ENCODE data around the gene NFATC1.

NFATC1 gene

GRCh38 chr18:79544386-79544963 is 148.7 kb downstream of the NFATC1 start:
- no peaks in the 10 kb centered on the region for H3K36me3 Mint-ChIP-seq (ENCODE audit: low read depth)
- no peak overlapping the region for H3K27ac Mint-ChIP-seq
- H3K27me3 Mint-ChIP-seq: no peaks in the 10 kb centered on the region
- H3K4me1 Mint-ChIP-seq (ENCODE audit: low read depth): no peaks in the 10 kb centered on the region
- H3K4me3 Mint-ChIP-seq: no peak overlapping the region
- peaks cover 8% of the 10 kb centered on the region for H3K9me3 Mint-ChIP-seq

- no peaks in the 10 kb centered on the region for H3K36me3 Mint-ChIP-seq (ENCODE audit: low read depth)
- no peaks in the 10 kb centered on the region for H3K27me3 Mint-ChIP-seq
- H3K4me3 Mint-ChIP-seq: no peak overlapping the region
- H3K4me1 Mint-ChIP-seq (ENCODE audit: low read depth): no peaks in the 10 kb centered on the region
- H3K27ac Mint-ChIP-seq: no peak overlapping the region
- peaks cover 8% of the 10 kb centered on the region for H3K9me3 Mint-ChIP-seq
These were observed 149.5 kb downstream of the NFATC1 start for GRCh38 chr18:79545255-79545654.

GRCh38 chr18:79545736-79546171 is 150.0 kb downstream of the NFATC1 start:
- Mint-ChIP-seq H3K27ac (no peak overlapping the region), H3K36me3 (ENCODE audit: low read depth) (no peaks in the 10 kb centered on the region), H3K4me3 (no peak overlapping the region)

GRCh38 chr18:79546781-79547272 is 151.1 kb downstream of the NFATC1 start:
- H3K4me1 Mint-ChIP-seq (ENCODE audit: low read depth): no peaks in the 10 kb centered on the region
- H3K36me3 Mint-ChIP-seq (ENCODE audit: low read depth): no peaks in the 10 kb centered on the region
- peaks cover 8% of the 10 kb centered on the region for H3K9me3 Mint-ChIP-seq
- H3K27ac Mint-ChIP-seq: no peak overlapping the region
- H3K27me3 Mint-ChIP-seq: no peaks in the 10 kb centered on the region
- no peak overlapping the region for H3K4me3 Mint-ChIP-seq

More at GRCh38 chr18:79545736-79546171, 150.0 kb downstream of the NFATC1 start:
- Mint-ChIP-seq H3K9me3 (peaks cover 8% of the 10 kb centered on the region), H3K27me3 (no peaks in the 10 kb centered on the region), H3K4me1 (ENCODE audit: low read depth) (no peaks in the 10 kb centered on the region)

GRCh38 chr18:79547413-79548076 is 151.8 kb downstream of the NFATC1 start:
- Mint-ChIP-seq H3K9me3 (peaks cover 2% of the 10 kb centered on the region), H3K4me1 (ENCODE audit: low read depth) (no peaks in the 10 kb centered on the region), H3K27ac (no peak overlapping the region), H3K4me3 (no peak overlapping the region), H3K27me3 (no peaks in the 10 kb centered on the region), H3K36me3 (ENCODE audit: low read depth) (no peaks in the 10 kb centered on the region)

- no peaks in the 10 kb centered on the region for H3K4me1 Mint-ChIP-seq (ENCODE audit: low read depth)
- H3K27me3 Mint-ChIP-seq: no peaks in the 10 kb centered on the region
These were observed 152.3 kb downstream of the NFATC1 start for GRCh38 chr18:79548077-79548450.

GRCh38 chr18:79548621-79548985 is 152.9 kb downstream of the NFATC1 start:
- Mint-ChIP-seq H3K4me1 (ENCODE audit: low read depth) (no peaks in the 10 kb centered on the region), H3K9me3 (no peaks in the 10 kb centered on the region), H3K27ac (no peak overlapping the region), H3K4me3 (no peak overlapping the region), H3K36me3 (ENCODE audit: low read depth) (no peaks in the 10 kb centered on the region), H3K27me3 (no peaks in the 10 kb centered on the region)

More at GRCh38 chr18:79548077-79548450, 152.3 kb downstream of the NFATC1 start:
- Mint-ChIP-seq H3K27ac (no peak overlapping the region), H3K4me3 (no peak overlapping the region), H3K36me3 (ENCODE audit: low read depth) (no peaks in the 10 kb centered on the region), H3K9me3 (no peaks in the 10 kb centered on the region)

GRCh38 chr18:79548986-79549637 is 153.4 kb downstream of the NFATC1 start:
- Mint-ChIP-seq H3K27me3 (no peaks in the 10 kb centered on the region), H3K9me3 (no peaks in the 10 kb centered on the region), H3K4me1 (ENCODE audit: low read depth) (no peaks in the 10 kb centered on the region), H3K4me3 (no peak overlapping the region), H3K27ac (no peak overlapping the region), H3K36me3 (ENCODE audit: low read depth) (no peaks in the 10 kb centered on the region)

- no peak overlapping the region for H3K4me3 Mint-ChIP-seq
These were observed 153.9 kb downstream of the NFATC1 start for GRCh38 chr18:79549638-79550000.

GRCh38 chr18:79552140-79552631 is 156.5 kb downstream of the NFATC1 start:
- Mint-ChIP-seq H3K36me3 (ENCODE audit: low read depth) (no peaks in the 10 kb centered on the region), H3K4me1 (ENCODE audit: low read depth) (no peaks in the 10 kb centered on the region), H3K27me3 (no peaks in the 10 kb centered on the region), H3K27ac (no peak overlapping the region), H3K4me3 (no peak overlapping the region), H3K9me3 (no peaks in the 10 kb centered on the region)

More at GRCh38 chr18:79549638-79550000, 153.9 kb downstream of the NFATC1 start:
- Mint-ChIP-seq H3K27ac (no peak overlapping the region), H3K36me3 (ENCODE audit: low read depth) (no peaks in the 10 kb centered on the region), H3K4me1 (ENCODE audit: low read depth) (no peaks in the 10 kb centered on the region), H3K9me3 (no peaks in the 10 kb centered on the region), H3K27me3 (no peaks in the 10 kb centered on the region)

GRCh38 chr18:79552696-79553095 is 157.0 kb downstream of the NFATC1 start:
- Mint-ChIP-seq H3K27me3 (no peaks in the 10 kb centered on the region), H3K4me3 (no peak overlapping the region), H3K27ac (no peak overlapping the region), H3K4me1 (ENCODE audit: low read depth) (no peaks in the 10 kb centered on the region), H3K9me3 (no peaks in the 10 kb centered on the region), H3K36me3 (ENCODE audit: low read depth) (no peaks in the 10 kb centered on the region)

GRCh38 chr18:79553154-79553553 is 157.4 kb downstream of the NFATC1 start:
- no peak overlapping the region for H3K27ac Mint-ChIP-seq
- H3K4me1 Mint-ChIP-seq (ENCODE audit: low read depth): no peaks in the 10 kb centered on the region
- no peaks in the 10 kb centered on the region for H3K36me3 Mint-ChIP-seq (ENCODE audit: low read depth)
- H3K9me3 Mint-ChIP-seq: no peaks in the 10 kb centered on the region
- H3K27me3 Mint-ChIP-seq: no peaks in the 10 kb centered on the region
- no peak overlapping the region for H3K4me3 Mint-ChIP-seq

GRCh38 chr18:79553696-79554095 is 158.0 kb downstream of the NFATC1 start:
- Mint-ChIP-seq H3K27me3 (no peaks in the 10 kb centered on the region), H3K36me3 (ENCODE audit: low read depth) (no peaks in the 10 kb centered on the region), H3K4me3 (no peak overlapping the region), H3K4me1 (ENCODE audit: low read depth) (no peaks in the 10 kb centered on the region), H3K27ac (no peak overlapping the region), H3K9me3 (no peaks in the 10 kb centered on the region)

GRCh38 chr18:79554321-79554720 is 158.6 kb downstream of the NFATC1 start:
- no peak overlapping the region for H3K27ac Mint-ChIP-seq

GRCh38 chr18:79554945-79555645 is 159.4 kb downstream of the NFATC1 start:
- Mint-ChIP-seq H3K36me3 (ENCODE audit: low read depth) (no peaks in the 10 kb centered on the region), H3K4me3 (no peak overlapping the region), H3K9me3 (no peaks in the 10 kb centered on the region), H3K27me3 (no peaks in the 10 kb centered on the region), H3K27ac (no peak overlapping the region), H3K4me1 (ENCODE audit: low read depth) (no peaks in the 10 kb centered on the region)

More at GRCh38 chr18:79554321-79554720, 158.6 kb downstream of the NFATC1 start:
- Mint-ChIP-seq H3K36me3 (ENCODE audit: low read depth) (no peaks in the 10 kb centered on the region), H3K27me3 (no peaks in the 10 kb centered on the region), H3K9me3 (no peaks in the 10 kb centered on the region), H3K4me1 (ENCODE audit: low read depth) (no peaks in the 10 kb centered on the region), H3K4me3 (no peak overlapping the region)
